ENCODE data around the gene NUP210.

The NUP210 gene

DNA sequence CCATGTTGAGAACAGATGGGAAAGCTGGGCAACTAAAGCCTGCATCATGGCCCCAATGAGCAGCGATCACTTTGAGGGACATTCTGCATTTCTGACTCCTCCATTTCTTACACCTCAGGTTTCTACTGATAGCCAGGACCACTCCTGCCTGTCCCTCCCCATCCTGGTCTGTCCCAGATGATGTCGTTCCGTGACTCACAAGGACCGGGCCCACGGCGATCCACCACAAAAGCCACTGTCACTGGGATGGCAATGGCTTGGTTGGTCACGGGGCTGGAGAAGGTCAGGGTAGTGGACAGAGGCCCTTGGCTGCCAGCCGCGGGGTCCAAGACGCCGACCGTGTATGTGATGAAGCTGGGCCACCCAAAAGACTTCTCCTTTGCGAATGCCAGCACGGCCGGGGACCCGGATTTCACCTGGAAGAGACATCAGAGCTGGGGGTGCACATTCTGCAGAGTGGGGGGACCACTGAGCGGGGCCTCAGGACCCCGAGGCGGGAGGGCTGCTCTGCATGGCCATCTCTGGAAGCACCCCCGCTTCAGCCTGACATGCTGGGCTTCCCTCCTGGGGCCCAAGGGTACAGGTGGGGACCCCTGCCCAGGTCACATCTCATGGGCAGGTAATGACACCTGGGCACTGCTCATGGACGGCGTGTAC, 100.4 kb downstream of the NUP210 start:
- no peak for DNase-seq (ENCODE audit: low read depth)

DNA sequence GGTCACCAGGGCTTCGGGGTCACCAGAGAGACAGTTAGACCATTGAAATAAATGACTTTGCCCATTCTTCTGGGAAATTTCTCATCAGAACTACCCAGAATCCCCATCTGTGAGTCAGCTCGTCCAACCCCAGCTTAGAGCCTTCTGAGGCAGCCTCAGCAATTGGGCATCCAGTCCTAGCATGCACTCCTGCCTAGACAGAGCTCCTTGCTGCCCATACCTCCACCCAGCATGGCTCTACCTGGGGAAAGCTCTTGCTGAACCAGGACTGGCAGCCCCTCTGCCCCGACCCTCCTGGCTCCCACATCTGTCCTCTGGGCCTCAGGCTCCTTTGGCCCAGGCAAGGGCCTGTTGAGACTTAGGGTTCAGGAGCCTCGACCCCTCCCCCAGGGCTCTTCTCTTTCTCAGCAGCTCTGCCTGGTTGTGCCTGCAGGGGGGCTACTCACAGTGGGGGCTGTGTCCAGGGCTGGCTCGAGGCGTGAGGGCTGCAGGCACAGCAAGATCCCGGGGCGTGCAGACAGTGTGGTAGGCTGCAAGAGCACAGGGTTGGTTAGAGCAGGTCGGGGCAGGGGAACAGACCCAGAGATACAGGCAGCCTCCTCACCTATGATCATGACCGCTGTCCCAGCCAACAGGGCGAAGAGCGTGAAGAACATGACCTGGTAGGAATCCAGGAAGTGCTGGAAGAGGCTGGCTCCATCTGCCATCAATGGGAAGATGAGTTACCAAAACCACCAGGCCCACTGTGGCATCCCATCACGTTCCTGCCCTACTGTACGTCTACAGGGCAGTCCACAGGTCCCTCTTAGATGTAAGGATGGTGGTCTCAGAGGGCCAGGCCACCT, 101.3 kb downstream of the NUP210 start:
- DNase-seq (ENCODE audit: low read depth): no peak

DNA sequence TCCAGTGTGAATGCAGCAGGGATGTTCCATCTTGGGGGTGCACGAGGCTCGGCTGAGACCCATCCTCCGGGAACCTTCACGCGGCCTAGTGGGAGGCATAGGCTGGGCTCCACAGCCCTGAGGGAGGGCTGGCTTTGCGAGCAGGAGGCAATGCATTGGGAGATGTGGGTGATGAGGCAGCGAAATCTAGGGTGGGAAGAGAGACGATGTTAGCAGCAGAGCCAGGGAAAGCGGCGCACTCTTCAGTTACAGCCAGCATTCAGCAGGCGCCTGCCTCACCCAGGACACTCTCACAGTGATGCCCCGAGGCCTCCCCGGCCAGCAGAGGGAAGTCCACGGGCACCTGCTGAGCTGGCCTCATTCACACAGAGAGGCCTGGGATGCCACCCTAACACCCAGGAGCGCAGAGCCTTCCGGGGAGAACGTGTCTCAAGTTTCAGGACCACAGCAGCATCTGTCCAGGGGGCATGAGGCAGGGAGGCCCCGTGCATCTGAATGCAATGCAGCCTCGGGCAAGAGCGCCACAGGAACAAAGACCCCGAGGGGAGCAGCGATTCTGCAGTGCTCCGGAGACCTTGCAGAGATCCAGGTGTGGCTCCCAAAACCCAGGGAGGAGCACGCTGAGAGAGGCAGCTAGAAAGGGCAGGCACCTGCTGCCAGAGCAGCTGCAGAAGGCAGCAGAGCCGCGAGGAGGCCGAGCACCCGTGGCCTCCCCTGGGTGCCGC, 102.4 kb downstream of the NUP210 start:
- DNase-seq (ENCODE audit: low read depth): no peak

DNA sequence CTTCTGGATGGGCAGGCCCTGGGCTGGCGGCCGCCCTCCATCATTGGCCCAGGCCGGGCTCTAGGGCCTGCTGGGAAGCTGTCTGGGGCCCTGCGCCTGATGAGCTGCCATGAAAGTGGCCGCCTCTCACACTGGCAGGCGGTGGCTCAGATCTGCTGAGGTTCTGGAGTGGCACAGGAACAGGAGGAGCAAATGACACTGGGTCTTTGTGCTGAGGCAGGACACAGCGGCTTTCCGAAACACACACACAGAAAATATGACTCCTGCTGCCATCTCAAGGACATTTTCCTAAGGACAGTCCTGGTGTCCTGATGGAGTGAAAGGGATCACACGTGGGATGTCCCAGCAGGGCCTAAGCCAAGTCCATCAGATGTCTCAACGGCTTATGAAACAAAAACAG, 103.5 kb downstream of the NUP210 start:
- no peak for DNase-seq (ENCODE audit: low read depth)

DNA sequence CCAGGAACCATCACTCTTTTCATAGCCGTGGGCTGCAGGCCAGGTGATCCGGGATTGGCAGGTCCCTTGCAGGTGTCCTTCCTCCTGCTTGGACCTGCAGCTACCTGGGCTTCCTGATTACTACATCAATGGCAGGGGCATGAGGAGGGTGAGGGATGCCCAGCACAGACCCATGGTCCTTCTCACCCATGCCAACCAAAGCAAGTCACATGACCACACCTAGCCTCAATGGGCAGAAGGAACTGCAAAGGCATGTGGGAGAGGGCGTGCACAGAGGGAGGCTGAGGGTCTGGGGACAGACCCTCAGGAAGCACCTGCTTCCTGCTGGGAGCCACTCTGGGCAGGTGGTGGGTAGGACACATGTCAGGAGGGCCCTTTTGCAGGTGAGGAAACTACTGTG, 105.2 kb downstream of the NUP210 start:
- DNase-seq (ENCODE audit: low read depth): no peak

DNA sequence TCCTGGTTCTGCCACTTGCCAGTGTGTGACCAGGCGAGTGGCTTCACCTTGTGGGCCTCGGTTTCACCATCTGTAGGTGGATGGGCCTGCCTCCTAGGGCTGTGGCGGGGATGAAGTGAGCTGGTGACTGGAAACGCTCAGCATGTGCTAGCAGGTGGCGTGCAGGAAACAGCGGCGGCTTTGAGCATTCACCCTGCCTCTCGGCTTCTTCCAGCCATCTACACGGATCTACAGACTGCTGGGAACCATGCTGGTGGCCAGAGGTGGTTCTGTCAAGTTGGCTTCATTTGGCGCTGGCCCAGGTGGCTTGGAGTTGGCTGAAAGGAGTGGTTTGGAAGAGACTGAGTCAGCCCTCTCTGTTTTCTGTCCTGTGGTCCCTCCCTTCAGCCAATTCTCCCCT, 106.3 kb downstream of the NUP210 start:
- no peak for DNase-seq (ENCODE audit: low read depth)

DNA sequence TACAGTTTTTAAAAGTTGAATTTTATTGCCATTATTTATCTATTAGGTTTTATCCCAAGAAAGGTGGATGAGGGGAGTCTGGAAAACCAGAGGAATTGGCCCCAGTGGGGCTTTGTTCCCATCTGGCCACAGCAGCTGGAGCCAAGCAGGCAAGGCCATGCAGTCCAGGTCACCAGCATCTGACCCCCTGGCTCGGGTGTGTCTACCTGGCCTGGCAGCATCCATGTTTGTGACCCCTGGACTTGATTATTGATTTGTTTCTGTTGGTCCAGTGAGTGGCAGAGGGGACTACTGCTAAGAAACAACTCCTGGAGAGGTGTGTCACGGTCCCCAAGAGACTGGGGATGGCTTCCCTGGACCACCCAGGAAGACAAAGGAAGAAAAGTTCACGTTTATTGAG, 111.1 kb downstream of the NUP210 start:
- DNase-seq (ENCODE audit: low read depth): no peak

DNA sequence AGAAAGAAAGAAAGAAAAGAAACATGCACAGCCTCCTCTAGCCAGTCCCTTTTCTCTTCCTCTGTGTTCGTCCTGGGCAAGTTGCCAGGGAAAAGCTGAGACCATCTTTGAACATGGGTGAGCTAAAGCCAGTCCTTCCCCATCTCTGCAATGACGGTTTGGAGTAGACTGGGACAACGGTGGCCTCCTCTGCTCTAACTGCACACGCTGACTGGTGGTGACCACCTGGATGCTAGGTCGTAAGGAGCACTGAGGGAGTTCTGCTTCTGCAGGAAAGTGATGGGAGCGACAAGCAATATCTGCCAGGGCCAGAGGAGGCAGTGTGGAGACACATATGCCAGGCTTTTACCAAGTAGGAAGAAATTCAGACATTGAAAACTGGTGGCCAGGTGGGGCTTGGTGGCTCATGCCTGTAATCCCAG, 111.7 kb downstream of the NUP210 start:
- no peak for DNase-seq (ENCODE audit: low read depth)

DNA sequence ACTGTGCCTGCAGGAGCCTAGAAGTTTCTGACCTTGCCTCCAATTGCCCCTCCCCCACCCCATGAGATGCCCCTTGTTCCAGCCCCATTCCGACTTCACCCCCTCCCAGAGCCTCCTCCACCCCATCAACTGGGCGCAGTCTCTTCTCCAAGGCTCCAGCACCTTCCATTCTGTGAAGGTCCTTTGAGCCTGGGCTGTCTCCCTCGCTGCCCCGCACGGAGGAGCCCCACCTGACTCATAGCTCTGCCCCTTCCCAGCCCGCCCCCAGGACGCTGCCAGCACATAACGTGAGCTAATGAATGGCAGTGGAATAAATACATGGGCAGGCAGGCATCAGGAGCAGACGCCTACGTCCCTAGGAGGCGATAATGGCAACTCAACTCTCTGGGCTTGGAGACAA, 113.1 kb downstream of the NUP210 start:
- no peak for DNase-seq (ENCODE audit: low read depth)

DNA sequence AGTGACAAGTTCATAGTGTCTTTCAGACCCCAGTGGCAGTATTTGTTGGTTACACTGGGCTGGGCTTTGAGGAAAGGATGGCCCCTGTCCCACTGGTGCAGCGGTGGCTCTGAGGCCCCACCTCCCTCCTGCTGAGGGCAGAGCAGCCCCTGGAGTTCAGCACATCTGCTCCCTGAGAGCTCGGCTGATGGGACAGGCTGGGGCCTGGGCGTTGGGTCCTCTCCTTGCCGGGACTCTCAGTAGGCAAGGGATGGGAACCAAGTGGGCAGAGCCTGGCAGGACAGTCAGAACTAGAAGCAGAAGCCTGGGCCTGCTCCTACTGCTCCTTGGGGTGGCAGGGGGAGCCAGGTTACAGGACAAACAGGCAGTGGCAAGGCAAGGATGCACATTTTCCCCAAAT, 114.5 kb downstream of the NUP210 start:
- no peak for DNase-seq (ENCODE audit: low read depth)

DNA sequence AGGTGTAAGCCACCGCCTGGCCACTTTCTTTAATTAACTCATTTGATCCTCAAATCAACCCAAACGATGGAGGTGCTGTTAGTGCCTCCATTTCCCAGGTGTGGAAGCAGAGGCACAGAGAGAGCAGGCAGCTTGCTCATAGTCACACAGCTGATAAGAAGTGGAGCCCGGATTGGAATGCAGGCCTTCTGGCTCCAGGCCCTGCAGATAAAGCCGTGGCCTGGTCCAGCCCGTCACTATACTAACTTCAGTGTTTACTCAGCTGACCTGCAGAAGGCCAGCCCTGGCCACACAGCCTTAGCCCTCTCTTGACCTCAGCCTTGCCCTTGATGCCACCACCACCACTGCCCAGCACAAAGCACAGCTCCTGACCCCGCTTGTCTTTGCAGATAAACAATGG, 116.7 kb downstream of the NUP210 start:
- DNase-seq (ENCODE audit: low read depth): no peak

DNA sequence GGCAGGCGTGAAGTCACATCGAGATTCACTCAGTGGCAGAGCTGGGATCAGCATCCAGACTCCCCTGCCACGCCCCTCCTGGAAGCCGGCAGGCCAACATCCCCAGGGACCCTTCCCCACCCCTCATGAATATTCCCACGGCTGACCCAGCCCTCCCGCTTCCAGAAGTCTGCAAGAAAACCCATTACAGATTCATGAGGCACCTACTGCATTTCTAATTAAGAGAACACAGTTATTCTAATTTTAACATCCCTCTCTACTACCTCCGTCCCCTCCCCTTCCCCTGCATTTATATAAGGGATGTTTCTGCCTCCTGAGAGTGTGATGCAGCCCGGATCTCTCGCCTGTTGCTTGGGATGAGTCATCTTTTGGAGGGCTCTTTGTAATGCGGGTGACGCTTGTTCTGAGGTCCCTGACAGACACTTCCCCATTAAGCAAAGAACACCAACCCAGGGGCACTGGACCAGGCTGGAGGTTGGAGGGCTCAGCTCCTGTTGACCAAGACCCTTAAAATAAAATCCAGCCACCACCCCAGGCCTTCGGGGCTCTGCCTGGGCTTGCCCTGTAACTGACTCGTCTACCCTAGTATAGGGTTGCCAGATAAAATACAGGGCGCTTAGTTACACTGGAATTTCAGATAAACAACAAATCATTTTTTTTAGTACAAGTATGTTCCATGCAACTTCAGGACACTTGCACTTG, 118.7 kb downstream of the NUP210 start:
- DNase-seq (ENCODE audit: low read depth): no peak

DNA sequence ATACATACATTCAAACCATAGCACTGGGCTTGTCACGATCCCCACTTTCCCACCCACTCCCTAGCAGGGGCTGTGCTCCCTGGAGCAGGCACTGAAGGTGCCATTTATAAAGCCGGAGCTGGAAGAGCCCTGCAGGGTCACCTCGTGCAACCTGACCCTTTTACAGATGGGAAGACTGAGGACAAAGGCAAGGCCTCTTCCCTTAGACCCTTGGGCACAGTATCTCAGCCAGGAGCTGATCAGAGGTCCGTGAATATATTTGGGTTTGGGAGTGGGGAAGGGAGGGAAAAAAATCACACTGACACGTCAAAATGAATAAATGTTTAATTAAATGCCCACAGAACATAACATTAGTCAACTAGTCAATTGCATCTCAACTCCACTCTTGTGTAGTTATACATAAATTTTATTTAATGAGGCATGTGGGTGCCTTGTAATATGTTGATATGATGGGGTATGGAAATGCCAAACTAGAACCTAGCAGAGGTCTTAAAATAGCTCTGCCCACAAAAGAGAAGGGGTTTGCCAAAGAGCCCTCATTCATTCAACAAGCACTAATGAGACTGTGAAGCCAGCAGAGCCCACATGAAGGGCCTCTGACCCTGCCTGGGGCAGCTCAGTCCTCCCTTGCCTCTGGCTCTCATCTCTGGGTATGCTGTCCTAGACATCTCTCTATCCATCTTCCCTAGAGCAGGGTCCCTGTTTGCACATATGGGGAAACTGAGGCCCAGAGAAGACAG, 119.4 kb downstream of the NUP210 start:
- no peak for DNase-seq (ENCODE audit: low read depth)

DNA sequence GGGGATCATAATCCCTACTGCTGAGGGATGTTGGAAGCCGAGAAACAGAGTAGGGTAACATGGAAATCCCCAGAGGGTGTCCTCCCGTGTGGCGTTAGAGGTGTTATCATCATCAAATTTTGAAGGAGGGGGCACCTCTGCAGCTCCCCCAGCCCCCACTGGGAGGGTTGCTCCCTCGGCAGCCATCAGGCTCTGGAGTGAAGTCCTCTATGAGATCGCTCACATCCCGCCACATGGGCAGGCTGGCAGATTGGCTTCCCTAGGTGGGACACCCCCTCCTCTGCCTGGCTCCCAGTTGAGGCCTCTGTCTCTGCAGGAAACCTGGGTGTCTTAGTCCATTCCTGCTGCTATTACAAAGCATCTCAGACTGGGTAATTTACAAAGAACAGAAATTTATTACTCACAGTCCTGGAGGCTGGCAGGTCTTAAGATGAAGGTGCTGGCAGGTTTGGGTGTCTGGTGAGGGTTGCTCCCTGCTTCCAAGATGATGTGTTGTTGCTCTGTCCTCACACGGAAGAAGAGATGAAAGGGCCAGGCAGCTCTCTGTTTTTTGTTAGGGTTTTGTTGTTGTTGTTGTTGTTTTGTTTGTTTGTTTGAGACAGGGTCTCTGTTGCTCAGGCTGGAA, 120.5 kb downstream of the NUP210 start:
- no peak for DNase-seq (ENCODE audit: low read depth)

DNA sequence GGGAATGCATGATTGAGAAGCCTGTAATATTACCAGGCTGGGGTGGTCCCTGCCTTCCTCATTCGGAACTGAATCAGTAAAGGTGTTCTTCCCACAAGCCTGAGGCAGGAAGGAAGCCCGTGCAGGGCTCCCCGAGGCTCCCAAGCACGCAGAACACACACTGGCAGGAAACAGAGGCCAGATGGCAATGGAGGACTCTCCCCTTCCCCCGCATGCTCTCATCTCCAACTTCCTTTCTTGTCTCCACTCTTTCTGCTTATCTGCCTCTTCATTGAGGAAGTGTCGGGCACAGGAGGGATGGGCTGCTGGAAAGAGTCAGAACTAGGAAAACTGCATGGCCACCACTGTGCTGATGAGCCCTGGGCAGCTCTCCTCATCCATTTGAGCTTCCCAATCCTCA, 123.5 kb downstream of the NUP210 start:
- no peak for DNase-seq (ENCODE audit: low read depth)

DNA sequence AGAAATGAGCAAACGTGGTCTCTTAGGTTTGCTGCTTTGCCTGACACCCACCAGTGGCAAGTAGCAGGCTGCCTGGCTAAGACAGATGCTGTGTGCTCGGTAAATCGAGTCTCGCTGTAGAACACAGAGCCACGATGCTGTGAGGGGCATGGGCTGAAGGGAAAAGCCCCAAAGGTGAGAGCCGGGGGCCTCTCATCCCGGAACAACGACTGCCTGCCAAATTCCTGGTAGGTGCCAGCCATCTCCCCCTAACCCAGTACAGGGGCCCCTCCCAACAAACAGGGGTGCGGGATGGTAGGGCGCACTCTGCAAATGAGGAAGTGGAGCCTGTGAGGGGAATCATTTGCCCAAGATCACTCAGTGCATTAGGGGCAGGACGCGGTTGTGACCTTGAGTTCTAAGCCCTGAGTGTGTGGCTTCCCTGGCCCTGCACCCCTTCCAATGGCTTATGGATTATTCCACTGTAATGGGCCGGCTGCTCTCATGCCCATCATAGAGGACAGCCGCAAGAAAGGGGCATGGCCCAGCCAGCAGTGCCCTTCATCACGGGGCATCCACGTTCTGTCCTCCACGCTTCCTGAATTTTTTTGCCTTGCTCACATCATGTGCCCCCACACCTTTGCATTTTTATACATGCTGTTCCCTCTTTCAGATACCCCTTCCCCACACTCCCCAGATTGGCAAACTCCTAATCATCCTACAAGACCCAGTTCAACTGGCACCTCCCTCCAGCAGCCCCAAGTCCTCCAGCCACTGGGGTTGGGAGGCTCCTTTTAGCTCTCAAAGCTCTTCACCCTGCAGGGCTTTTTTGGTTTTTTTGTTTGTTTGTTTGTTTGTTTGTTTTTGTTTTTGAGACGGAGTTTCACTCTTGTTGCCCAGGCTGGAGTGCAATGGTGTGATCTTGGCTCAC, 125.4 kb downstream of the NUP210 start:
- DNase-seq (ENCODE audit: low read depth): no peak

DNA sequence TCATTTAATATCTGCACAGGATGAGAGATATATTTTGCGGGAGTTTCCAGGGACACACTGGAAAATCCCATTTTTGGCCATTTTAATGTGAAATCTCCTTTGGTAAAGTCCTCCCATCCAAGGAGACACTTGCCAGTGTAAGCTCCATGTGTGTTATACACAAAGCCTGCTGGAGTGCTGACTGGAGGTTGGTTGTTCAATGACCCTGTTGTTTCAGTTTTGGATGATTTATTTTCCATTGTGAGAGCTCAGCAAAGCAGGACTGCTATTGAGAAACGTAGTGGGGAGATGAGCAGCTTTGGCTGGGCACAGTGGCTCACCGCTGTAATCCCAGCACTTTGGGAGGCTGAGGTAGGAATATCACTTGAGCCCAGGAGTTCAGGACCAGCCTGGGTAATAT, 127.7 kb downstream of the NUP210 start:
- DNase-seq (ENCODE audit: low read depth): no peak

DNA sequence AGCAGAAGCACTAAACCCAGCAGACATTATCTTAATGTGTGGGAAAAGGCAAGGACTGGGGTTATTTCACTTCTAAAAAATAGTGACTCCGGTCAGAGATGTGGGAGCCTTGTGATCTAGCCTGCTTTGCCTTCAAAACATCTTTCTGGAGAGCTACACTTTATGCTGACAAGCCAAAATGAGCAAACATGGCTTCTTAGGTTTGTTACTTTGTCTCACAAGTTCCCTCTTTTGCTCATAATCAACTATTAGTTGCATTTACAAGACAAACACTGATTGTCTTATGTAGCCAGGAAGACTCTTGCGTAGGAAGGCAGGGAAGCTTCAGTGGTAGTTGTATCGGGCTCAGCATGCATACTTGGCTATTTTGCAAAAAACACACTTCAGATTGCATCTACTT, 129.2 kb downstream of the NUP210 start:
- no peak for DNase-seq (ENCODE audit: low read depth)

DNA sequence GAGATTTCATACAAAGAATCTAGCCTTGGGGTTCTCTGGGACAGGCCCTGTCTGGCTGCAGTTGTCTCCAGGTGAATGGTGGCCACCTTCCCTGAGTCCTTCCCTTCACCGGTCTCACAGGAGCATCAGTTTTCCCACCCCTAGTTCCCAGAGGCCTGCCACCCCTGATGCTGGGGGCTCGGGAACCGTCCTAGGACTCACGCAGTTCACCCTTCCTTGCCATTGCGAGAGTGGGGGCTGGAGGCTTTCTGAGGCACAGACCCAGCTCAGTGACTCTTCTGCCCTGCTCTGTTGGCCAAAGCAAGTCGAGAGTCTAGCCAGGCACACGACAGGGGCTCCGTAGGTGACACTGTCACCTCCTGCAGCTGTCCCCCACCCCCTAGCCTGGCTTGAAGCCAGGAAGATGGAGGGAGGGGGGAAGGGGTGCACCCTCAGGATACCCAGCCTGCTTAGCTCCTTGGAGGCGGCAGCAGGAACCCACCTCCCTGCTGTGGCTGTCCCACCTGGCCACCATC, 130.3 kb downstream of the NUP210 start:
- DNase-seq (ENCODE audit: low read depth): no peak
